Naive thymus-derived CD4-positive, alpha-beta T cell (primary cell): Measurements from ENCODE around the gene FRMD4A. TPM values are rescaled to one million over a fixed set of nuclear protein-coding genes. Genes with fewer than 3 reads are reported as not detected.

Experiments used
- ATAC-seq: fragments of 150-1000 bp; cut with Tn5 transposase; 2 replicates; pipeline ENCODE4 v1.10.0; 2021; ENCODE audit warnings: mild to moderate bottlenecking, moderate library complexity
- CTCF ChIA-PET: fragments of 350-600 bp; sonication (Branson Sonifier 250); formaldehyde crosslinking; loops from one replicate; lab custom pipeline; 2021; ENCODE audit warnings: antibody characterized with exemption; lab: Charles Lee
- POLR2A ChIA-PET: fragments of 350-600 bp; sonication (Branson Sonifier 250); formaldehyde crosslinking; loops from one replicate; lab custom pipeline; 2021; ENCODE audit warnings: antibody characterized with exemption, inconsistent platforms; lab: Charles Lee
- DNase-seq, 9 donors: peaks; one replicate each; pipeline versions ENCODE4 v3.0.0 to v3.0.0-alpha.2; 2020 to 2022; ENCODE audit warnings: mixed read lengths in 1 of 9
- H3K27ac ChIP-seq: one replicate; pipeline ENCODE4 v1.7.0; 2013; ENCODE audit warnings: mild to moderate bottlenecking, low read depth, low read length, moderate library complexity
- H3K27me3 ChIP-seq, 2 donors: one replicate each; pipeline ENCODE4 v1.7.0; 2013; ENCODE audit warnings: low read length in 2 of 2, mild to moderate bottlenecking in 2 of 2, moderate library complexity in 2 of 2; ENCODE audit not compliant: control insufficient read depth in 2 of 2, insufficient read depth in 2 of 2
- H3K36me3 ChIP-seq, 3 experiments: 1 replicate in 2 of 3; 2 replicates in 1 of 3; pipeline ENCODE4 v1.7.0; 2013; ENCODE audit warnings: low read length in 3 of 3, mild to moderate bottlenecking in 3 of 3, moderate library complexity in 1 of 3; ENCODE audit not compliant: insufficient read depth in 3 of 3, control insufficient read depth in 2 of 3
- H3K4me1 ChIP-seq, 2 donors: one replicate each; pipeline ENCODE4 v1.7.0; 2013; ENCODE audit warnings: low read length in 2 of 2, mild to moderate bottlenecking in 2 of 2, moderate library complexity in 1 of 2; ENCODE audit not compliant: control insufficient read depth in 2 of 2, insufficient read depth in 2 of 2
- H3K4me3 ChIP-seq: 2 replicates; pipeline ENCODE4 v1.7.0; 2013; ENCODE audit warnings: mild to moderate bottlenecking, low read length
- H3K9me3 ChIP-seq, 3 experiments: 1 replicate in 2 of 3; 2 replicates in 1 of 3; pipeline ENCODE4 v1.7.0; 2013; ENCODE audit warnings: low read length in 3 of 3; ENCODE audit not compliant: control insufficient read depth in 2 of 3
- H3K27ac Mint-ChIP-seq, 9 donors: one replicate each; pipeline ENCODE4 v1.8.0; 2020 to 2022; ENCODE audit warnings: mixed read lengths in 9 of 9, mild to moderate bottlenecking in 8 of 9, moderate library complexity in 5 of 9, inconsistent platforms in 2 of 9
- H3K27me3 Mint-ChIP-seq, 5 donors: one replicate each; pipeline ENCODE4 v1.8.0; 2021 to 2022; ENCODE audit warnings: mixed read lengths in 5 of 5, mild to moderate bottlenecking in 1 of 5
- H3K36me3 Mint-ChIP-seq, 5 donors: one replicate each; pipeline ENCODE4 v1.8.0; 2020 to 2022; ENCODE audit warnings: mixed read lengths in 5 of 5, mild to moderate bottlenecking in 3 of 5, inconsistent platforms in 1 of 5
- H3K4me1 Mint-ChIP-seq, 7 donors: one replicate each; pipeline ENCODE4 v1.8.0; 2020 to 2022; ENCODE audit warnings: mixed read lengths in 7 of 7, mild to moderate bottlenecking in 3 of 7, inconsistent platforms in 1 of 7
- H3K4me3 Mint-ChIP-seq, 10 donors: one replicate each; pipeline ENCODE4 v1.8.0; 2020 to 2022; ENCODE audit warnings: mild to moderate bottlenecking in 10 of 10, mixed read lengths in 10 of 10, moderate library complexity in 6 of 10, inconsistent platforms in 2 of 10
- H3K9me3 Mint-ChIP-seq, 11 donors: one replicate each; pipeline ENCODE4 v1.8.0; 2020 to 2022; ENCODE audit warnings: mixed read lengths in 11 of 11, mild to moderate bottlenecking in 4 of 11, inconsistent platforms in 1 of 11, moderate library complexity in 1 of 11
- intact Hi-C, 2 donors: fragments of 100-400 bp; cut with micrococcal nuclease; formaldehyde crosslinking; loops; one replicate each; pipeline ENCODE4 v1.15.1; 2023
- polyA plus RNA-seq, 2 donors: library from polyadenylated mRNA; unstranded; fragments of 300-500 nt; fragmentation: Illumina TruSeq; gene quantifications; one replicate each; pipeline ENCODE4 v1.2.3, GENCODE V29; 2021
- total RNA-seq, 6 experiments: library from RNA in 5 of 6; stranded (reverse) in 5 of 6; gene quantifications; 1 replicate in 5 of 6; 2 replicates in 1 of 6; pipeline ENCODE4 v1.2.3 and lab custom pipeline; 2021 to 2026

The FRMD4A gene
- total and polyA plus RNA-seq, 7 experiments from 2014 or later, result 0.10 to 3.1 (median 0.62) TPM

DNA sequence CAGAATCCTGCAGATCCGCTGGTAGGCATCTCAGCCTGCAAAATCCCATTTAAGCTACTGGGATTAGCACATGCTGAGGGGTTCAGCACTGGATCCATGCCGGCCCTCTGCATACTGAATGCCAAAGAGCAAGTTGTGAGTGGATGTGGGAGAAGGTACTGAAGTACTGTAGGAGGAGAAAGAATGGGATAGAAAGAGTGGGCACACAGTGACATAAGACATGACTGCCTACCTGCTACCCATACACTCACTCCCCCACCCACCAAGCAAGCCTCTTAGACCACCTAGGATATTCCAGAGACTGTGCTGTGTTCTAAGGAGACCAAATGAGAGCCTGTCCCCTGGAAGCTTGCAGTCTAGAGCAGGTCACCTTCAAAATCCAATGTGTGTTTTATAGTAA is 215.9 kb downstream of the FRMD4A start:
- no peak for ATAC-seq
- Mint-ChIP-seq H3K9me3 (no peaks in the 10 kb centered on the region), H3K36me3 (no peaks in the 10 kb centered on the region), H3K4me1 (peaks cover 0 to 6% (median 0%) of the 10 kb centered on the region in 7 donors), H3K27ac (no peak overlapping the region), H3K27me3 (peaks cover 0 to 5% (median 0%) of the 10 kb centered on the region in 5 donors), H3K4me3 (no peak overlapping the region)
- Histone ChIP-seq H3K36me3 (no peaks in the 10 kb centered on the region), H3K27me3 (no peaks in the 10 kb centered on the region), H3K4me1 (no peaks in the 10 kb centered on the region), H3K4me3 (no peak overlapping the region), H3K9me3 (no peaks in the 10 kb centered on the region), H3K27ac (no peak overlapping the region)
- ChIA-PET CTCF (no interaction called here), POLR2A (no interaction called here)
- no peak for DNase-seq
- intact Hi-C loops, result no loop called here

DNA sequence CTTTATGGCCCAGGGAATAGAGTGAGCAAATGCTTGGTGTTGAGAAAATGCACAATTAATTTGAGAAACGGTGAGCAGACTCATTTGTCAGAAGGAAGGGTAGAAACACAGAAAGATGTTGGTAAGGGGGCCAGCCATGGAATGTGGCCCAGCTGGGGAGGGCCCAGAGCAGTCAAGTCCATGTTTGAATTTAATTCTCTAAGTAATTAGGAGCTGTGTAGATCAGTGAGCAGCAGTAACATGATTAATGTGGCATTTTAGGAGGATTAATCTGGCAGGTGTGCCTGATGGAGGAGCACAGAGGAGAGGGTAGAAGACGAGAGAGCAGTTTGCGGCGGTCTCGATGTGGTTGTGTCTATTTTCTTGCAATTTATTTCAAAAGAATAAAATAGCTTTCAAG is 218.7 kb downstream of the FRMD4A start:
- Histone ChIP-seq H3K27ac (no peak overlapping the region), H3K9me3 (no peaks in the 10 kb centered on the region), H3K4me3 (no peak overlapping the region), H3K4me1 (no peaks in the 10 kb centered on the region), H3K27me3 (no peaks in the 10 kb centered on the region), H3K36me3 (no peaks in the 10 kb centered on the region)
- no peaks in the 10 kb centered on the region for H3K36me3 Mint-ChIP-seq
- peaks cover 0 to 23% (median 0%) of the 10 kb centered on the region in 5 donors for H3K27me3 Mint-ChIP-seq
- H3K27ac Mint-ChIP-seq, result no peak overlapping the region
- H3K4me1 Mint-ChIP-seq, result peaks cover 0 to 5% (median 0%) of the 10 kb centered on the region in 7 donors
- no peaks in the 10 kb centered on the region for H3K9me3 Mint-ChIP-seq
- ChIA-PET POLR2A (no interaction called here), CTCF (no interaction called here)
- DNase-seq (no peak), ATAC-seq (no peak)
- intact Hi-C loops, result no loop called here
- no peak overlapping the region for H3K4me3 Mint-ChIP-seq

DNA sequence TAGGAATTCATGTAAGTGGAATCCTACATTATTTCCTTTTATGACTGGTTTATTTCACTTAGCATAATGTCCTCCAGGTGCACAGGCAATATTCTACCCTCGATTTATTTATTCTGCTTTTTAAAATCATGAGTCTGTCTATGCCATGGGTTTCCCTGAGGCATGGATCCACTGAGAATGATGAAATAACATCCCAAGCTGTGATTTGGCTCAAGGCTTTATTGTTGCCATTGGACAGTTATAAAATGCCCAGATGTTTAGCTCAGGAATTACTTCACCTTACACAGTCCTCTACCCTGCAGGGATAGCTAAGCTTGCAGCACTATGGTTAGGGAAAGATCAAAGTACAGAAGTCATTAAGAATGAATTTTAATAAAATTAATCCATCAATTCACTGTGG is 219.5 kb downstream of the FRMD4A start:
- POLR2A ChIA-PET, result no interaction called here
- no peaks in the 10 kb centered on the region for H3K36me3 Mint-ChIP-seq
- H3K4me3 Mint-ChIP-seq, result no peak overlapping the region
- H3K27ac ChIP-seq, result no peak overlapping the region
- H3K36me3 ChIP-seq, result no peaks in the 10 kb centered on the region
- no peaks in the 10 kb centered on the region for H3K27me3 ChIP-seq
- peaks cover 0 to 28% (median 6%) of the 10 kb centered on the region in 5 donors for H3K27me3 Mint-ChIP-seq
- H3K27ac Mint-ChIP-seq, result no peak overlapping the region
- CTCF ChIA-PET, result no interaction called here
- H3K4me3 ChIP-seq, result no peak overlapping the region
- H3K9me3 ChIP-seq, result no peaks in the 10 kb centered on the region
- no peak for DNase-seq
- H3K9me3 Mint-ChIP-seq, result peaks cover 0 to 5% (median 4%) of the 10 kb centered on the region in 11 donors
- no peaks in the 10 kb centered on the region for H3K4me1 Mint-ChIP-seq
- ATAC-seq, result no peak
- H3K4me1 ChIP-seq, result no peaks in the 10 kb centered on the region
- intact Hi-C loops, result no loop called here

DNA sequence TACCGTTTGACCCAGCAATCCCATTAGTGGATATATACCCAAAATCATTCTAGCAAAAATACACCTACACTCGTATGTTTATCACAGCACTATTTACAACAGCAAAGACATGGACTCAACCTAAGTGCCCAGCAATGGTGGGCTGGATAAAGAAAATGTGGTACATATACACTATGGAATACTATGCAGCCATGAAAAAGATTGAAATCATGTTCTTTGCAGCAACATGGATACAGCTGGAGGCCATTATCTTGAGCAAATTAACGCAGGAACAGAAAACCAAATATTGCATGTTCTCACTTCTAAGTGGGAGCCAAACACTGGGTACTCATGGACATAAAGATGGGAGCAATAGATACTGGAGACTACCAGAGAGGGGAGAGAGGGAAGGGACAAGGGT is 223.9 kb downstream of the FRMD4A start:
- H3K9me3 ChIP-seq, result no peaks in the 10 kb centered on the region
- no peak overlapping the region for H3K4me3 Mint-ChIP-seq
- ChIA-PET POLR2A (no interaction called here), CTCF (no interaction called here)
- H3K4me1 ChIP-seq, result no peaks in the 10 kb centered on the region
- H3K27ac Mint-ChIP-seq, result no peak overlapping the region
- no peak for DNase-seq
- intact Hi-C loops, result no loop called here
- no peaks in the 10 kb centered on the region for H3K4me1 Mint-ChIP-seq
- H3K36me3 Mint-ChIP-seq, result peaks cover 0 to 10% (median 0%) of the 10 kb centered on the region in 5 donors
- no peak overlapping the region for H3K4me3 ChIP-seq
- no peak for ATAC-seq
- no peaks in the 10 kb centered on the region for H3K27me3 ChIP-seq
- H3K9me3 Mint-ChIP-seq, result peaks cover 0 to 18% (median 6%) of the 10 kb centered on the region in 11 donors
- H3K27ac ChIP-seq, result no peak overlapping the region
- peaks cover 0 to 27% (median 6%) of the 10 kb centered on the region in 5 donors for H3K27me3 Mint-ChIP-seq
- H3K36me3 ChIP-seq, result no peaks in the 10 kb centered on the region

DNA sequence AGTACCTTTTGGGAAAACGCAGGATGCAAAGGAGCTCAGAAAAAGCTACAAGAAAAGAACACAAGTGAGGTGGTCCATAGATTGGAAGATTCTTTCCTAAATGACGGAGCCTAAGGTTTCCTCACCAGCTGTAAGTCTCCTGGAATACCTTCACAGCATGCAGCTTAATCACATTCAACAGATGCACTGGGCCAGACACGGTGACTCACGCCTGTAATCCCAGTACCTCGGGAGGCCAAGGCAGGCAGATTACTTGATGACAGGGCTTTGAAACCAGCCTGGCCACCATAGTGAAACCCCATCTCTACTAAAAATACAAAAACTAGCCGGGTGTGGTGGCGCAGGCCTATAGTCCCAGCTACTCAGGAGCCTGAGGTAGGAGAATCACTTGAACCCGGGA is 228.7 kb downstream of the FRMD4A start:
- H3K4me1 ChIP-seq, result no peaks in the 10 kb centered on the region
- H3K36me3 ChIP-seq, result no peaks in the 10 kb centered on the region
- peaks cover 0 to 10% (median 0%) of the 10 kb centered on the region in 5 donors for H3K36me3 Mint-ChIP-seq
- intact Hi-C loops, result no loop called here
- H3K9me3 Mint-ChIP-seq, result peaks cover 0 to 18% (median 6%) of the 10 kb centered on the region in 11 donors
- ATAC-seq, result no peak
- H3K9me3 ChIP-seq, result no peaks in the 10 kb centered on the region
- H3K4me3 ChIP-seq, result no peak overlapping the region
- H3K27me3 Mint-ChIP-seq, result peaks cover 0 to 13% (median 6%) of the 10 kb centered on the region in 5 donors
- H3K27ac Mint-ChIP-seq, result no peak overlapping the region
- H3K27me3 ChIP-seq, result no peaks in the 10 kb centered on the region
- ChIA-PET CTCF (no interaction called here), POLR2A (no interaction called here)
- no peak overlapping the region for H3K27ac ChIP-seq
- no peak overlapping the region for H3K4me3 Mint-ChIP-seq
- peaks cover 0 to 2% (median 0%) of the 10 kb centered on the region in 7 donors for H3K4me1 Mint-ChIP-seq
- DNase-seq, result no peak

DNA sequence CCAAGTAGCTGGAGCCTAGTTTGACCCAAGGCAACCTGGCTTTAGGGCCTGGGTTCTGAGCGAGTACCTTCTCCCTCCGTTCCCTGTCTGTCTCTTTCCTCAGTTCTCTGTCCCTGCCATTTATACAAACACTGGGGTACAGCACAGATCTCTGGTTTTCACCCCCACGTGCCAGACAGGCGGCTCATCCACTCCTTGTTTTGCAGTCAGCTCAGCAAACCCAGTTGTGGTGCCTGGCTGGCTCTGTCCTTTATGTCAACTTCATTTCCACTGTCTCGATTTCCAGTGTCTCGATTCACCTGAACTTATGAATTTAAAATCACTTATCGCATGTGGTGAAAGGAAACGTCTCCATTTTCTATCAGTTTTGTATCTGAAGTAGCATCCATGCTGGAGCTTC is 230.8 kb downstream of the FRMD4A start:
- ChIA-PET POLR2A (no interaction called here), CTCF (interaction anchor here (0.6 kb wide), 1 partner anchor 166 kb away, joined by 8 read pairs; no protein-coding TSS in a partner anchor)
- no peak for DNase-seq
- Mint-ChIP-seq H3K4me1 (peaks cover 0 to 2% (median 0%) of the 10 kb centered on the region in 7 donors), H3K4me3 (no peak overlapping the region), H3K9me3 (peaks cover 0 to 5% (median 0%) of the 10 kb centered on the region in 11 donors), H3K27me3 (peaks cover 0 to 7% (median 0%) of the 10 kb centered on the region in 5 donors), H3K36me3 (peaks cover 0 to 5% (median 0%) of the 10 kb centered on the region in 5 donors), H3K27ac (no peak overlapping the region)
- no peak overlapping the region for H3K27ac ChIP-seq
- no peaks in the 10 kb centered on the region for H3K4me1 ChIP-seq
- H3K27me3 ChIP-seq, result no peaks in the 10 kb centered on the region
- intact Hi-C loops, result no loop called here
- no peak for ATAC-seq
- H3K9me3 ChIP-seq, result no peaks in the 10 kb centered on the region
- no peaks in the 10 kb centered on the region for H3K36me3 ChIP-seq
- no peak overlapping the region for H3K4me3 ChIP-seq
